C4-2B (cell line): ENCODE results near the gene HRNR.

ENCODE experiments used
- CTCF ChIP-seq: fragments of 450-650 bp; conservative IDR thresholded peaks from 2 replicates; pipeline ENCODE4 v1.5.1; 2017; ENCODE audit warnings: mild to moderate bottlenecking
- ZFX ChIP-seq: fragments of 450-650 bp; IDR thresholded peaks from 2 replicates; pipeline ENCODE4 v1.6.1; 2017

- no peak for TF ChIP-seq CTCF
- TF ChIP-seq ZFX: no peak
These were observed 37.3 kb downstream of the HRNR start for GRCh38 chr1:152186556-152187285.
